ENCODE results near the gene FOXE1.

GRCh38 chr9:97874624-97875023 is 21.6 kb downstream of the FOXE1 start:
- TF ChIP-seq CEBPB (IDR thresholded peaks at IDR 0.05) (no peak), MAX (IDR thresholded peaks at IDR 0.05) (no peak), EP300 (IDR thresholded peaks at IDR 0.05; ENCODE audit: borderline replicate concordance) (no peak), RAD21 (IDR thresholded peaks at IDR 0.05; ENCODE audit: low read depth) (no peak)
- TF ChIP-seq, protein P1, sequence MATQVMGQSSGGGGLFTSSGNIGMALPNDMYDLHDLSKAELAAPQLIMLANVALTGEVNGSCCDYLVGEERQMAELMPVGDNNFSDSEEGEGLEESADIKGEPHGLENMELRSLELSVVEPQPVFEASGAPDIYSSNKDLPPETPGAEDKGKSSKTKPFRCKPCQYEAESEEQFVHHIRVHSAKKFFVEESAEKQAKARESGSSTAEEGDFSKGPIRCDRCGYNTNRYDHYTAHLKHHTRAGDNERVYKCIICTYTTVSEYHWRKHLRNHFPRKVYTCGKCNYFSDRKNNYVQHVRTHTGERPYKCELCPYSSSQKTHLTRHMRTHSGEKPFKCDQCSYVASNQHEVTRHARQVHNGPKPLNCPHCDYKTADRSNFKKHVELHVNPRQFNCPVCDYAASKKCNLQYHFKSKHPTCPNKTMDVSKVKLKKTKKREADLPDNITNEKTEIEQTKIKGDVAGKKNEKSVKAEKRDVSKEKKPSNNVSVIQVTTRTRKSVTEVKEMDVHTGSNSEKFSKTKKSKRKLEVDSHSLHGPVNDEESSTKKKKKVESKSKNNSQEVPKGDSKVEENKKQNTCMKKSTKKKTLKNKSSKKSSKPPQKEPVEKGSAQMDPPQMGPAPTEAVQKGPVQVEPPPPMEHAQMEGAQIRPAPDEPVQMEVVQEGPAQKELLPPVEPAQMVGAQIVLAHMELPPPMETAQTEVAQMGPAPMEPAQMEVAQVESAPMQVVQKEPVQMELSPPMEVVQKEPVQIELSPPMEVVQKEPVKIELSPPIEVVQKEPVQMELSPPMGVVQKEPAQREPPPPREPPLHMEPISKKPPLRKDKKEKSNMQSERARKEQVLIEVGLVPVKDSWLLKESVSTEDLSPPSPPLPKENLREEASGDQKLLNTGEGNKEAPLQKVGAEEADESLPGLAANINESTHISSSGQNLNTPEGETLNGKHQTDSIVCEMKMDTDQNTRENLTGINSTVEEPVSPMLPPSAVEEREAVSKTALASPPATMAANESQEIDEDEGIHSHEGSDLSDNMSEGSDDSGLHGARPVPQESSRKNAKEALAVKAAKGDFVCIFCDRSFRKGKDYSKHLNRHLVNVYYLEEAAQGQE (IDR thresholded peaks at IDR 0.05; ENCODE audit: low read depth): no peak

Measured in Ishikawa (cell line).